GM23338 (cell line): ENCODE results near the gene AGBL4.
"Not testable (repeated sequence)": the region's sequence is repeated elsewhere in the genome, so short reads cannot be mapped to it uniquely, and the experiment has no call there.

ENCODE experiments used
- EZH2 ChIP-seq: fragments of 200-600 bp; sonication (generic); IDR thresholded peaks from one replicate; pipeline ENCODE4 v1.8.0; 2017; ENCODE audit warnings: antibody characterized with exemption, mild to moderate bottlenecking, low read depth; ENCODE audit not compliant: unreplicated experiment
- EZH2phosphoT487 ChIP-seq: fragments of 200-600 bp; sonication (generic); IDR thresholded peaks from one replicate; pipeline ENCODE4 v1.8.1; 2018; ENCODE audit warnings: antibody characterized with exemption; ENCODE audit not compliant: unreplicated experiment
- JUNB ChIP-seq: IDR thresholded peaks from one replicate; pipeline ENCODE4 v1.6.1; 2016; ENCODE audit warnings: antibody characterized with exemption; ENCODE audit not compliant: unreplicated experiment
- POLR2AphosphoS5 ChIP-seq: IDR thresholded peaks from 2 replicates; pipeline ENCODE4 v1.6.1; 2016; ENCODE audit warnings: antibody characterized with exemption, low read depth
- ZNF331 ChIP-seq: fragments of 250-450 bp; sonication (Bioruptor Pico); IDR thresholded peaks from 2 replicates; pipeline ENCODE4 v1.5.0; 2020; ENCODE audit warnings: low read depth, mild to moderate bottlenecking, moderate library complexity
- TF ChIP-seq, protein P1 (sequence below), 2 experiments: fragments of 200-600 bp in 1 of 2; sonication (generic) in 1 of 2; conservative IDR thresholded peaks; 2 replicates each; pipeline versions ENCODE4 v1.5.1 to v1.6.1; 2016 to 2017; ENCODE audit warnings: antibody characterized with exemption in 2 of 2, low read depth in 2 of 2, mild to moderate bottlenecking in 2 of 2, moderate library complexity in 1 of 2
- TF ChIP-seq, protein P2 (sequence below): IDR thresholded peaks from one replicate; pipeline ENCODE4 v1.6.1; 2018; ENCODE audit warnings: antibody characterized with exemption; ENCODE audit not compliant: unreplicated experiment
- TF ChIP-seq, protein P3 (sequence below): IDR thresholded peaks from 2 replicates; pipeline ENCODE4 v1.6.1; 2016; ENCODE audit warnings: antibody characterized with exemption

DNA sequence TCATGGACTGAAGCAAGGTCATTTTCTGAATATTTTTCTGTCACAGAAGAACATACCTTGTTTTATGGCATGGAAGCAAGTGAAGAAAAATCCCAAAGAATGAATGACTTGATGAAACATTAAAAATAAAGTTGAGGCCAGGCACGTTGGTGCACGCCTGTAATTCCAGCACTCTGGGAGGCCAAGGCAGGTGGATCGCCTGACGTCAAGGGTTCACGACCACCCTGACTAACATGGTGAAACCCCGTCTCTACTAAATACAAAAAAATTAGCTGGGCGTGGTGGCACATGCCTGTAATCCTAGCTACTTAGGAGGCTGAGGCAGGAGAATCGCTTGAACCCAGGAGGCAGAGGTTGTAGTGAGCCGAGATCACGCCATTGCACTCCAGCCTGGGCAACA is 1020.8 kb downstream of the AGBL4 start:
- TF ChIP-seq, protein P1, sequence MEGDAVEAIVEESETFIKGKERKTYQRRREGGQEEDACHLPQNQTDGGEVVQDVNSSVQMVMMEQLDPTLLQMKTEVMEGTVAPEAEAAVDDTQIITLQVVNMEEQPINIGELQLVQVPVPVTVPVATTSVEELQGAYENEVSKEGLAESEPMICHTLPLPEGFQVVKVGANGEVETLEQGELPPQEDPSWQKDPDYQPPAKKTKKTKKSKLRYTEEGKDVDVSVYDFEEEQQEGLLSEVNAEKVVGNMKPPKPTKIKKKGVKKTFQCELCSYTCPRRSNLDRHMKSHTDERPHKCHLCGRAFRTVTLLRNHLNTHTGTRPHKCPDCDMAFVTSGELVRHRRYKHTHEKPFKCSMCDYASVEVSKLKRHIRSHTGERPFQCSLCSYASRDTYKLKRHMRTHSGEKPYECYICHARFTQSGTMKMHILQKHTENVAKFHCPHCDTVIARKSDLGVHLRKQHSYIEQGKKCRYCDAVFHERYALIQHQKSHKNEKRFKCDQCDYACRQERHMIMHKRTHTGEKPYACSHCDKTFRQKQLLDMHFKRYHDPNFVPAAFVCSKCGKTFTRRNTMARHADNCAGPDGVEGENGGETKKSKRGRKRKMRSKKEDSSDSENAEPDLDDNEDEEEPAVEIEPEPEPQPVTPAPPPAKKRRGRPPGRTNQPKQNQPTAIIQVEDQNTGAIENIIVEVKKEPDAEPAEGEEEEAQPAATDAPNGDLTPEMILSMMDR (conservative IDR thresholded peaks at IDR 0.05; ENCODE audit: low read depth in 2 of 2) = not testable (repeated sequence)
- TF ChIP-seq, protein P2, sequence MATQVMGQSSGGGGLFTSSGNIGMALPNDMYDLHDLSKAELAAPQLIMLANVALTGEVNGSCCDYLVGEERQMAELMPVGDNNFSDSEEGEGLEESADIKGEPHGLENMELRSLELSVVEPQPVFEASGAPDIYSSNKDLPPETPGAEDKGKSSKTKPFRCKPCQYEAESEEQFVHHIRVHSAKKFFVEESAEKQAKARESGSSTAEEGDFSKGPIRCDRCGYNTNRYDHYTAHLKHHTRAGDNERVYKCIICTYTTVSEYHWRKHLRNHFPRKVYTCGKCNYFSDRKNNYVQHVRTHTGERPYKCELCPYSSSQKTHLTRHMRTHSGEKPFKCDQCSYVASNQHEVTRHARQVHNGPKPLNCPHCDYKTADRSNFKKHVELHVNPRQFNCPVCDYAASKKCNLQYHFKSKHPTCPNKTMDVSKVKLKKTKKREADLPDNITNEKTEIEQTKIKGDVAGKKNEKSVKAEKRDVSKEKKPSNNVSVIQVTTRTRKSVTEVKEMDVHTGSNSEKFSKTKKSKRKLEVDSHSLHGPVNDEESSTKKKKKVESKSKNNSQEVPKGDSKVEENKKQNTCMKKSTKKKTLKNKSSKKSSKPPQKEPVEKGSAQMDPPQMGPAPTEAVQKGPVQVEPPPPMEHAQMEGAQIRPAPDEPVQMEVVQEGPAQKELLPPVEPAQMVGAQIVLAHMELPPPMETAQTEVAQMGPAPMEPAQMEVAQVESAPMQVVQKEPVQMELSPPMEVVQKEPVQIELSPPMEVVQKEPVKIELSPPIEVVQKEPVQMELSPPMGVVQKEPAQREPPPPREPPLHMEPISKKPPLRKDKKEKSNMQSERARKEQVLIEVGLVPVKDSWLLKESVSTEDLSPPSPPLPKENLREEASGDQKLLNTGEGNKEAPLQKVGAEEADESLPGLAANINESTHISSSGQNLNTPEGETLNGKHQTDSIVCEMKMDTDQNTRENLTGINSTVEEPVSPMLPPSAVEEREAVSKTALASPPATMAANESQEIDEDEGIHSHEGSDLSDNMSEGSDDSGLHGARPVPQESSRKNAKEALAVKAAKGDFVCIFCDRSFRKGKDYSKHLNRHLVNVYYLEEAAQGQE = not testable (repeated sequence)
- not testable (repeated sequence) for TF ChIP-seq POLR2AphosphoS5; EZH2; EZH2phosphoT487; ZNF331 (CRISPR knock-in tag); JUNB
- TF ChIP-seq, protein P3, sequence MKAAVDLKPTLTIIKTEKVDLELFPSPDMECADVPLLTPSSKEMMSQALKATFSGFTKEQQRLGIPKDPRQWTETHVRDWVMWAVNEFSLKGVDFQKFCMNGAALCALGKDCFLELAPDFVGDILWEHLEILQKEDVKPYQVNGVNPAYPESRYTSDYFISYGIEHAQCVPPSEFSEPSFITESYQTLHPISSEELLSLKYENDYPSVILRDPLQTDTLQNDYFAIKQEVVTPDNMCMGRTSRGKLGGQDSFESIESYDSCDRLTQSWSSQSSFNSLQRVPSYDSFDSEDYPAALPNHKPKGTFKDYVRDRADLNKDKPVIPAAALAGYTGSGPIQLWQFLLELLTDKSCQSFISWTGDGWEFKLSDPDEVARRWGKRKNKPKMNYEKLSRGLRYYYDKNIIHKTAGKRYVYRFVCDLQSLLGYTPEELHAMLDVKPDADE = not testable (repeated sequence)
